ENCODE measurements around the gene PAPPA. TPM values are rescaled to one million over a fixed set of nuclear protein-coding genes. Genes with fewer than 3 reads are reported as not detected.

Gene PAPPA
- total RNA-seq, 4 donors from 2014 or later: 0.53 to 2.3 (median 1.4) TPM

DNA sequence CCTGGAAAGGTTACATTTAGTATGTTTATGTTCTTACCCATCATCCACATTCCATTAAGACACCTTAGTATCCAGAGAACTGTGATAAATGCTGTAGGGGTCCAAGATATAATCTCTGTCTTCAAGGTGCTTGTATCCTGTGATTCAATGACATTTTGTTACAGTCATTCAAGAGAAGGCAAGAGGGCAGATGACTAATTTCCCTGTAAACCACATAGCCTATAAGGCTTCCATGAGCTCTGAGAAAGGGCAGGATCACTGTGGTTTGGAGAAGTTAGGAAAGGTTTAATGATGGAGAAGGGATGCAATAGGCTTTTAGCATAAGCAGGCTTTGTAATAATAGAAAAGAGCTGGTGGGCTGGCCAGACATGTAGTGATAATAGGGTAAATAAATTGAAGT is 40.0 kb downstream of the PAPPA start:
- H3K27ac ChIP-seq: no peak overlapping the region
- no peaks in the 10 kb centered on the region for H3K36me3 ChIP-seq
- H3K4me3 ChIP-seq: no peak overlapping the region
- H3K4me1 ChIP-seq: no peaks in the 10 kb centered on the region
- TF ChIP-seq POLR2A (IDR thresholded peaks at IDR 0.05): no peak
- TF ChIP-seq EP300 (IDR thresholded peaks at IDR 0.05): no peak
- TF ChIP-seq POLR2AphosphoS5 (IDR thresholded peaks at IDR 0.05): no peak
- TF ChIP-seq, protein P1, sequence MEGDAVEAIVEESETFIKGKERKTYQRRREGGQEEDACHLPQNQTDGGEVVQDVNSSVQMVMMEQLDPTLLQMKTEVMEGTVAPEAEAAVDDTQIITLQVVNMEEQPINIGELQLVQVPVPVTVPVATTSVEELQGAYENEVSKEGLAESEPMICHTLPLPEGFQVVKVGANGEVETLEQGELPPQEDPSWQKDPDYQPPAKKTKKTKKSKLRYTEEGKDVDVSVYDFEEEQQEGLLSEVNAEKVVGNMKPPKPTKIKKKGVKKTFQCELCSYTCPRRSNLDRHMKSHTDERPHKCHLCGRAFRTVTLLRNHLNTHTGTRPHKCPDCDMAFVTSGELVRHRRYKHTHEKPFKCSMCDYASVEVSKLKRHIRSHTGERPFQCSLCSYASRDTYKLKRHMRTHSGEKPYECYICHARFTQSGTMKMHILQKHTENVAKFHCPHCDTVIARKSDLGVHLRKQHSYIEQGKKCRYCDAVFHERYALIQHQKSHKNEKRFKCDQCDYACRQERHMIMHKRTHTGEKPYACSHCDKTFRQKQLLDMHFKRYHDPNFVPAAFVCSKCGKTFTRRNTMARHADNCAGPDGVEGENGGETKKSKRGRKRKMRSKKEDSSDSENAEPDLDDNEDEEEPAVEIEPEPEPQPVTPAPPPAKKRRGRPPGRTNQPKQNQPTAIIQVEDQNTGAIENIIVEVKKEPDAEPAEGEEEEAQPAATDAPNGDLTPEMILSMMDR (IDR thresholded peaks at IDR 0.05): no peak
- no peaks in the 10 kb centered on the region for H3K9me3 ChIP-seq
- H3K27me3 ChIP-seq: no peaks in the 10 kb centered on the region
- DNase-seq (ENCODE audit: low spot score in 2 of 2): no peak

DNA sequence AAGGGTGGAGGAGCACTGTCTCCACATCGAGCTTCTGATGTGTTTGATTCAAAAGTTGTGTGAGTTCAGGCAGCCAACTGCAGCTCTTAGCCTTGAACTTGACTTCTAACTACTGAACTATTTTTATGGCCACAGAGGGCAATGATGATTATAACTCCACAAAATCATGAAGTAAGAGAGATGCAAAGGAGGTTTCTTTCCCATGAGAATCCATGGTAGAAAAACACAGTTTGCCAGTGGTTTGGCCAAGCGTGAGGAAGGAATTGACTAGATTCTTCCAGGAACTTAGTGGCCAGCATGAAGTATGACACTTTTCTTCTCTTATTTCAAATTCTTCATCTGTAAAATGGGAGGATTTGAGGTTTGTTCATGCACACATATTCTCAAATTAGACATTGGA is 43.2 kb downstream of the PAPPA start:
- Histone ChIP-seq H3K27me3 (no peaks in the 10 kb centered on the region), H3K36me3 (no peaks in the 10 kb centered on the region), H3K4me3 (no peak overlapping the region), H3K9me3 (no peaks in the 10 kb centered on the region), H3K27ac (no peak overlapping the region), H3K4me1 (no peaks in the 10 kb centered on the region)
- 78% methylated on average over 2 of the region's 2 CpGs for WGBS
- TF ChIP-seq EP300 (IDR thresholded peaks at IDR 0.05) (no peak), POLR2AphosphoS5 (IDR thresholded peaks at IDR 0.05) (no peak), POLR2A (IDR thresholded peaks at IDR 0.05) (no peak)
- TF ChIP-seq, protein P1 (IDR thresholded peaks at IDR 0.05): no peak
- no peak for DNase-seq (ENCODE audit: low spot score in 2 of 2)

DNA sequence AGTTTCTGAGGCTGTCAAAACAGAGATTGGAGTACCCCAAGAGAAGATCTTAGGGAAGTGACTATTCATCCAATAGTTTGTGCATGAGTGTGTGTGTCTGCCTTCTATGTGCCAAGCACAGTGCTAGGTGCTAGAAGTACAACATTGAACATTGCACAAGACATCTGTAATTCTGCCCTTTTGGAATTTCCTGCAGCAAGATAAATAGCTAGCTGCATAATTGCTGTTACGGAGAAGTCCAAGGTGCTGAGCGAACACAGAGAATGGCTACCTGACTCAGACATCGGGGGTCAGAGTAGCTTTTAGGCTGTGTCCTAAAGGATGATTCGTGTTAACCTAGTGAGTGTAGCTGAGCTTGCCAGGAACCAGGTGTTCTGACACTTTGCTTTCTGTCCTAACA is 44.8 kb downstream of the PAPPA start:
- Histone ChIP-seq H3K36me3 (no peaks in the 10 kb centered on the region), H3K27me3 (no peaks in the 10 kb centered on the region), H3K4me3 (no peak overlapping the region), H3K4me1 (no peaks in the 10 kb centered on the region), H3K27ac (no peak overlapping the region), H3K9me3 (no peaks in the 10 kb centered on the region)
- TF ChIP-seq EP300 (IDR thresholded peaks at IDR 0.05): no peak
- TF ChIP-seq POLR2A (IDR thresholded peaks at IDR 0.05): no peak
- TF ChIP-seq POLR2AphosphoS5 (IDR thresholded peaks at IDR 0.05): no peak
- TF ChIP-seq, protein P1 (IDR thresholded peaks at IDR 0.05): no peak
- WGBS: 81% methylated on average over 4 of the region's 4 CpGs
- DNase-seq (ENCODE audit: low spot score in 2 of 2): no peak

DNA sequence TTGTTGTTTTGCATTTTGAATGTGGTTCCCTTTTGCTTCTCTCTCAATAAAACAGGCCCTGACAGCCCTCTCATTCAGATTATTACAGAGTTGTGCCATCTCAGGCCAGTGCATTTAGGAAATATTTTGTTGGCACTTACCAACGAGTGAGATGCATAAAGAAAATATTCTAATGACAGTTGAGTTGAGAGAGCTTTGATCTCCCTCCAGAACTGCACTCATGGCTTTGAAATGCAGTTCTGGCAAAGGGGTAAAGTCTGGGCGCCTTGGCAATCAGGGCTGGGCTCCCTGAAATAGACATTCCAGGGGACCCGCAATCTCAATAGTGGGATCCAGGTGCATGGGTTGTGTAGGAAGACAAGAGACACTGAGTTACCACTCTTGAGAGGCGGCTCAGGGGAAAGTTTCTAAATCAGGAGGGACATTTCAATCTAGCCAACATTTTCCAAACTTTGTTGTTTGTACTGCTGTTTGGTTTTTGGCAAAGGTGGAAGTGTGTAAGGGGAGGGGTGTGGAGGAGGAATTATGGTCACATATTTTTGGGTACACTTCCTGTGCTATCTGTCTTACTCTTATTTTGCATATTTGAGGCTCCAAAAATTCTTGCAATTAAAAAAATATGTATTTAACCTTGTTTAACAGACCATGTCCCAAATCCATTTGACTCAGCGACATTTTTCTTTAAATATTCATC is 48.8 kb downstream of the PAPPA start:
- no peak for DNase-seq (ENCODE audit: low spot score in 2 of 2)
- H3K4me1 ChIP-seq: no peaks in the 10 kb centered on the region

DNA sequence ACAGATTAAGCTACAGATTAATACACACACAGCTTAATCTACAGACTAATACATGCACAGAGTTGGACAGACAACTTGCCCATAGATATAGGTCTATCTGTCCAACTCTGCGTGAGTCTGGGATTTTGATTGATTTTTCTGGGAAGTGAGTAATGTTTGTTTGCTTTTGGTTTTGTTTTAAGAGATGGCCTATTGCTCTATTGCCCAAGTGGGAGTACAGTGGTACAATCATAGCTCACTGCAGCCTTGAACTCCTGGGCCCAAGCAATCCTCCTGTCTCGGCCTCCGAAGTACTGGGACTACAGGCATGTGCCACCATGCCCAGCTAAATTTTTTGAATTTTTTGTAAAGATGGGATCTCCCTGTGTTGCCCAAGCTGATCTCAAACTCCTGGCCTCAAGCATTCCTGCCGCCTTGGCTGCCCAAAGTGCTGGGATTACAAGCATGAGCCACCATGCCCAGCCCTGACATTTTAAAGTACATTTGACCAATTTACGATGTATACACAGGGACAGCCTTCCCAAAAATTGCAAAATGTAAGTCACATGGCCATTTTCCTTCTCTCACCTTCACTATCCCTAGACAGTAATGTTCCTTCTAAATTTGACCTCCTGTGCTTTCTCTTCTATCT is 50.8 kb downstream of the PAPPA start:
- no peak overlapping the region for H3K27ac ChIP-seq
- 85% methylated on average over 5 of the region's 5 CpGs for WGBS
- no peaks in the 10 kb centered on the region for H3K4me1 ChIP-seq
- no peak for TF ChIP-seq POLR2AphosphoS5 (IDR thresholded peaks at IDR 0.05)
- TF ChIP-seq POLR2A (IDR thresholded peaks at IDR 0.05): no peak
- no peak for TF ChIP-seq EP300 (IDR thresholded peaks at IDR 0.05)
- TF ChIP-seq, protein P1 (IDR thresholded peaks at IDR 0.05): no peak
- H3K27me3 ChIP-seq: no peaks in the 10 kb centered on the region
- no peak overlapping the region for H3K4me3 ChIP-seq
- no peaks in the 10 kb centered on the region for H3K9me3 ChIP-seq
- no peak for DNase-seq (ENCODE audit: low spot score in 2 of 2)
- no peaks in the 10 kb centered on the region for H3K36me3 ChIP-seq

More for the DNA sequence above, 48.8 kb downstream of the PAPPA start:
- no peaks in the 10 kb centered on the region for H3K9me3 ChIP-seq
- H3K4me3 ChIP-seq: no peak overlapping the region
- TF ChIP-seq, protein P1 (IDR thresholded peaks at IDR 0.05): no peak
- no peak for TF ChIP-seq POLR2AphosphoS5 (IDR thresholded peaks at IDR 0.05)
- no peak for TF ChIP-seq POLR2A (IDR thresholded peaks at IDR 0.05)
- no peak for TF ChIP-seq EP300 (IDR thresholded peaks at IDR 0.05)
- WGBS: 48% methylated on average over 5 of the region's 5 CpGs
- H3K27ac ChIP-seq: no peak overlapping the region
- H3K36me3 ChIP-seq: no peaks in the 10 kb centered on the region
- H3K27me3 ChIP-seq: no peaks in the 10 kb centered on the region

All from suprapubic skin (tissue), 4 donors.